Activated CD4-positive, alpha-beta T cell treated with anti-CD3 and anti-CD28 coated beads, Interleukin-2, amount 50 U/mL, for 48 hours (primary cell): Measurements from ENCODE around the gene HTRA2.
"Not testable (repeated sequence)": the region's sequence is repeated elsewhere in the genome, so short reads cannot be mapped to it uniquely, and the experiment has no call there.

ENCODE experiments used
- DNase-seq, 2 experiments: peaks; one replicate each; pipeline ENCODE4 v3.0.0-alpha.2; 2020

Gene HTRA2

DNA sequence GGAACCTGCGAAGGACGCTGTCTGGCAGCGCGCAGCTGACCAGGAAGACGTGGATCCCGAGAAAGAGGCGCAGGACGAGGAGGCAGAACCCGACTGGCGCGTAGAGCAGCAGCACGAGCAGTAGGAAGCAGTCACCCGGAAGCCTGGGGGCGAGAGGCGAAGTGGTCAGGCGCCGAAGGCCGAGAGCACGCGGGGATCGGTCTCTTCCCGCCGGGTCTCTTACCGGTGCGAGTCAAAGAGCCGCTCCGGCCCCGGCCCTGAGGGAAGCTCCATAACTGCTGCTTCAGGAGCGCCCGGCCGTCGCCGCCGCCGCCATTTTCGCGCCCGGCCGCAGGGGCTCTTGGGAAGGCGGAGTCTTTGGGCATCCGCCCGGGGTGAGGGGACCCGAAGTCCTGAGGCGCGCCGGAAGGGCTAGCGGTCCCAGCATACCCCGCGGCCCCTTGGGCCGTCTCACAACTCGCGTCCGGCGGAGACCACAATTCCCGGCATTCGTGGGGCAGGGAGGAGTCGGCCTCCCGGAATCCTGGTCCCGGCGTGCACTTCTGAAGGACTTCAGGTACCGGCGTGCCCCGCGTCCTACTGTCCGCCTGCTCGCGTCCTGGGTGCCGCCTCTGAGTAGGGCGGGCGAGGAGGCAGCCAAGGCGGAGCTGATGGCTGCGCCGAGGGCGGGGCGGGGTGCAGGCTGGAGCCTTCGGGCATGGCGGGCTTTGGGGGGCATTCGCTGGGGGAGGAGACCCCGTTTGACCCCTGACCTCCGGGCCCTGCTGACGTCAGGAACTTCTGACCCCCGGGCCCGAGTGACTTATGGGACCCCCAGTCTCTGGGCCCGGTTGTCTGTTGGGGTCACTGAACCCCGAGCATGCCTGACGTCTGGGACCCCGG is at the start of gene HTRA2, which contains the start of gene AUP1:
HTRA2 (plus strand) TSS at position 577 of the 882 bp plus-strand sequence; CDS start at position 651, 74 bp downstream.
AUP1 (minus strand) TSS at position 350 of the 882 bp plus-strand sequence; CDS start at position 273, 77 bp downstream.
- DNase-seq: peak; percentile 94 to 96

DNA sequence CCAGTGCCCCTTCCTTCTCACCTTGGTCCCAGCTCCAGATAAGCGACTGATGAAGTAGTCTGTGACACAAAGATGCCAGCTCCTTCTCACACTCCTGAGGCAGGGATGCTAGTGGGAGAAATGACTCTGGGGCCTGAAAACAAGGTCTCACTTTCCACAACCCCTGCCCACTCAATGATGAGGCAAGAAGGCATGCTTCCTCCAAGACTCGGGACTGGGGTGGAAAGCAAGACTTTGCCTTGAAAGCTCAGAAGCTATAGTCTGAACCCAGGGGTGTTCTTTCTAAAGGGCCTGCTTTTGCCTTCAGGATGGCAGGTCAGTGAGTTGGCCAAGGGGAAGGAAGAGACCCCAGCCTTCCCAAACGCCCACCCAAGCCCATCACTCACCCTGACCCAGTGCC is 48.3 kb upstream of the HTRA2 start:
- DNase-seq: no peak

DNA sequence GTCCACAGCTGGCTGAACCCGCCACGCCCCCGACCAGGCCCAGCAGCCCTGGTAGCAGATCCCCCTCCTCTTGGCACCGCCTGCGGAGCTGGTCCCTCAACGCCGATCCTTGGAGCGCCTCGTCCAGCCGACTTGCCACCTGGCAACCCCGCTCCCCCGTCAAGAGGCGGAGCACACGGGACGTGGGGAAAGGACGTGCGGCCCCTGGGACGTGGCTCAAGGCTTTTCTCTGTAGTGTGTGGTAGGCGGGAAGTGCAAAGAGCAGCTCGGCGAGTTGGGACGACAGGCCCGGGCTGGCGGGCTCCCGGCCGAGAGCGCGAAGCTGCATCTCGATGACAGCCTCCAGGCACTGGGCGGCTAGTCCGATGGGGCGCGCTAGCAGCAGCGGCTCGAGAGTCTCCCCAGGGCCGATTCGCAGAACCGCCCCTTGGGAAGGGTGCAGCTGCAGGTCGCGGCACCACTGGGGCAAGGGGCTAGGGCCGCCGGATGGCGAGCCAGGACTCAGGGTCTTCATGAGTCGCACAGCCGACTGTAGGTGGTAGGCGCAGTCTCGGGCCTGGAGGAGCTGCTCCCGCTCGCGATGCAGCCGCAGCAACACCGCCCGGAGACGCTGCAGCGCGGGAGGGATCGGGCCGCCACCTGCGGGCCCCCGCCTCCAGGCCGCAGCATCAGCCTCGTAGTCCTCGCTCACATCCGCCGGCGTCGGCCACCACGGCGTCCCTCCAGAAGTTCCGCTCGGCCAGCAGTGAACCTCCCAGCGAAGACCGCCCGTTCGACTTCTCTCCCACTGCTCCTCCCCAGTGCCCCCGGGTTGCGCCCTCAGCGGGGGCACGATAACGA is 47.6 kb upstream of the HTRA2 start:
- peak; percentile 52 to 67 for DNase-seq

DNA sequence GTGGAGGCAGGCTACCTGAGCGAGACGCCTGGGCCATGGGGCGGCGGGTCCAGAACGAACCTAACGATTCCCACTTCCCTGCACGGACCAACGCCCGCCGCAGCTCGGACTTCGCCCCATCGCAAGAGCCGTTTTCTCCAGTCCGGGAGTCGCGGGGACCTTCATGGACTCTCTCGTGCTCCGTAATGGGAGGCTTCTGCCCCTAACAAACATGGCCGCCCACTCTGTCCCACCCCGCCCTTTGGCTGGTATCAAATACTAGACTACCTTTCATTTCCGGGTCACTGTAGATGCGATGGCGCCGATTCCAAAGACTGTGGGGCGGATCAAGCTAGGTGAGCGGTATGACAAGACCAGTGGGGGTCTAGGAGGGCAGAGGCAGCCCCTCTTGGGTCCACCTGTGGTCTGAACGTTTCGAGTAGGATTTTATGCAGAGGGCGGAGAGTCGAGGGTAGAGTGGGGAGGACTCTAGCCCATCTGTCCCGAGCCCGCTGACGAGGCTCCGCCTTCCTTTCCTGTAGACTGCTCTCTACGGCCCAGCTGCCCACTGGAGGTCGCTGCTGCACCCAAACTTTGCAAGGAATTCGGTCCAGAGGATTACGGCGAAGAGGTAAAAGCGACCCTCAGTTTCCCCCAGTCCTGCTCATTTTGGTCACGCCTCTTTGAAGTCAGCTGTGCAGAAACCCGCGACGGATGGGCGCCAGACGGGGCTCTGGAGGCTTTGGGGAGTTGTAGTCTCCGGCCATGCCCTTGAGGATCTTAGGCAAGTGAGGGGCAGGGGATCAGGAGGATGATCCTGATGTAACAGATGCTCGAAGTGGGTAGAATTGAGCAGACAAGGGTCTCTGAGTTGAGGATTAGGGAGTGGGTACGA is 46.7 kb upstream of the HTRA2 start, which contains the start of the genes CCDC142 and TTC31:
CCDC142 (minus strand) TSS at position 198 of the 874 bp plus-strand sequence; CDS start at position 37, 161 bp downstream.
TTC31 (plus strand) TSS at position 281 of the 874 bp plus-strand sequence; CDS start at position 296, 15 bp downstream.
- DNase-seq: peak; percentile 94 to 97

DNA sequence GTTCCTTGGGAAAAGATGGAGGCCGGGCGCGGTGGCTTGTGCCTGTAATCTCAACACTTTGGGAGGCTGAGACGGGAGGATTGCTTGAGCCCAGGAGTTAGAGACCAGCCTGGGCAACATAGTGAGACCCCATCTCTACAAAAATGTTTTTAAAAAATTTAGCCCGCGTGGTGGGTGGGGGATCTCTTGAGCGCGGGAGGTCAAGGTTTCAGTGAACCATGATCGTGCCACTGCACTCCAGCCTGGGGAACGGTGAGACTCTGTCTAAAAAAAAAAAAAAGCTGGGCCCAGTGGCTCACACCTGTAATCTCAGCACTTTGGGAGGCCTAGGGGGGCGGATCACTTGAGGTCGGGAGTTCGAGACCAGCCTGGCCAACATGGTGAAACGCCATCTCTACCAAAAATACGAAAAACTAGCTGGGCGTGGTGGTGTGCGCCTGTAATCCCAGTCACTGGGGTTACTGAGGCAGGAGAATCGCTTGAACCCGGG is 46.0 kb upstream of the HTRA2 start:
- not testable (repeated sequence) for DNase-seq

DNA sequence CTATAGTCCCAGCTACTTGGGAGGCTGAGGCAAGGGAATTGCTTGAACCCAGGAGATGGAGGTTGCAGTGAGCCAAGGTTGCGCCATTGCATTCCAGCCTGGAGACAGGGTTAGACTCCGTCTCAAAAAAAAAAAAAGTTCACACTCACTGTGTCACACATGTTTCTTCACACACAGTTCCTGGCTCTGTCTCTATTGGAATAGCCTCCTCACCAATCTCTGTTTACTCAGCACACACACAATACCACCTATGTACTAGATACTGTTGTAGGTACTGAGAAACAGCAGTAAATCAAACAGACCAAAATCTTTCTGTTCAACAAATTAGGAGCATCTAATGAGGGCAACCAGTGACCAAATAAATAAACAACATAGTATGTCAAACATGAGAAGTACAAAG is 43.6 kb upstream of the HTRA2 start:
- no peak for DNase-seq

DNA sequence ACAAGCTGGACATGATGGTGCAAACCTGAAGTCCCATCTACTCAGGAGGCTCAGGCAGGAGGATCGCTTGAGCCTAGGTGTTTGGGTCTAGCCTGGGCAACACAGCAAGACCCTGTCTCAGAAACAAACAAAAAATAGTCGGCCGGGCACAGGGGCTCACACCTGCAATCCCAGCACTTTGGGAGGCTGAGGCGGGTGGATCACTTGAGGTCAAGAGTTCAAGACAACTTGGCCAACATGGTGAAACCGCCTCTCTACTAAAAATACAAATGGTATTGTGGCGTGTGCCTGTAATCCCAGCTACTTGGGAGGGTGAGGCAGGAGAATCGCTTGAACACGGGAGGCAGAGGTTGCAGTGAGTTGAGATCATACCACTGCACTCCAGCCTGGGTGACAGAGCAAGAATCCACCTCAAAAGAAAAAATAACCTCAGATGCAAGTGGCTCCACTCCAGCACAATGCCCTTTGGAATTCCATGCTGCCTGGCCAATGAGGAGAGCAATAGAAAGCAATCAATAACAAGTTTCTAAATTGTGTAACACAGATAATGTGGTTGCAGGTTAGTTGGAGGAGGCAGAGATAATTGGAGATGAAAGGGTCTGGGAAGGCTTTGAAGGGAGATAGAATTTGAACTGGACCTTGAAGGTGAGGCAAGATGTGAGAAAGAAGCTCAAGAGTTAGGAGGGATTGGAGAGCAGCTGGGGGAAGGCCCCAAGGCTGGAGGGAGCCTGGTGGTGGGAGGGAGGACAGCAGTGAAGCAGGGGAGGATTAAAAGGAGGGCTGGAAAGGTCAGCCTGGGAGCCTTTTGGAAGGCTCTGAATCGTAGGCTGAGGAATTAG is 40.9 kb upstream of the HTRA2 start:
- no peak for DNase-seq

DNA sequence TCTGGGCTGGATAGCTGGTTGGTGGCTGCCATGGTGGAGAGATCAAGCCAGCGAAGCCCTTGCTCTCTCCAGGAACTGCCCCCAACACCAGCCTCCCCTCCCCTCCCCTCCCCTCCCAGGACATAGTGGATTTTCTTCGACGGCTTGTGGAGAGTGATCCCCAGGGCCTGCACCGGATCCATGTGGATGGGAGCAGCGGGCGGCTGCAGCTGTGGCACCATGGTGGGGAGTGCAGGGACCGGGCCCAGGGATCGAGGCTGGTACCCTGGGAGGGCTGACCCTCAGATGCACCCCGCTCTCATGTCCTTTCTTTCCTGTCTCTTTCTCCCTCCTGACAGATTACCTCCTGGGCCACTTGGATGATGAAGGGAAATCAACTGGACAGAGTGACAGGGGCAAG is 39.8 kb upstream of the HTRA2 start:
- no peak for DNase-seq

DNA sequence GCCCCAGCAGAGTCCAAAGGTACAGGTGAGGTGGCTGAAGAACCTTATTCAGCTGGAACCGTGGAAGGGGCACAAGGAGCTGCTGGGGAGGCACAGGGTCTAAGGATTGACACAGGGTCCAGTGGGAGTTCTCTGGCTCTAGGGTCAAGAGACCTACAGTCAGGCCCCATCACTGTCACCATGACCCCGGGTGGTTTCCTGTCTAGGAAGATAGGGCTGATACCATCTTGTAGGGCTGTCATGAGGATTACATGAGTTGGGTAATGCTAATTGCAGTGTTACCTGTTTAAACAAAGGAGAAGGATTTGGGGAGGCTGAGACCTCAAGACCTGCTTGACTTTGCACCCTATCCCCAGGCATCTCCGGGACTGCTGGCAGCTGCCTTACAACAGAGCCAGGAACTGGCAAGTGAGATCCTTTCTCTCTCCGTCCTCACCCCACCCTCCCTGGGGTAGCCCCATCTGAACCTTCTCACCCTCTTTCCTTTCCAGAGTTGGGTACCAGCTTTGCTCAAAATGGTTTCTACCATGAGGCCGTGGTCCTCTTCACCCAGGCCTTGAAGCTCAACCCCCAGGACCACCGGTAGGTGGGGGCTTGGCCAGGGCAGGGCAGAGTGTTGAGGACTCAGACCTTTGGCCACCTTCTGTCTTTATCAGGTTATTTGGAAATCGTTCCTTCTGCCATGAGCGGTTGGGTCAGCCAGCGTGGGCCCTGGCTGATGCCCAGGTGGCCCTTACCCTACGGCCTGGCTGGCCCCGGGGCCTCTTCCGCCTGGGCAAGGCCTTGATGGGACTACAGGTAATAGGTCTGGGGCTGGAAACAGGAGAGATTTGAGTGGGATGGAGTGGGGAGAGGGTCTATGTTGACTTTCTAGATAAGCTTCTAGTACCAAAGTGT is 37.8 kb upstream of the HTRA2 start:
- DNase-seq: no peak

DNA sequence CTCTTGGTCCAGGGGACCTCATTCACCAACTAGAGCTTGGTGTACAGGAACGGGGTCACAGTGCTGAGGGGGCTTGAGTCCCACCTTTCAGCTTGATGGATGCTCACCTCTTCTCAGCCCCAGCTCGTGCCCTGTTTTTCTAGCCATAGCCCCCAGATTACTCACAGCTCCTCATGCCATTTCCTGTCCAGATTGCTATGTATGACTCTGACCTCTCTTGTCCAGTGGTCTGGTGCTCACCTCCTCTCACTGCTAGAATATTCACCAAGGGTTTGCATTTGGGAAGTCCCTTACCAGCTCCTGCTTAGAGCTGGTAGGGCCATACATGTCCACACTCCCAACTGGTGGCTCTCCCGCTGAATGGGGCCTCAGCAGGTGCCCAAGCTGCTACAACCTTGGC is 36.2 kb upstream of the HTRA2 start:
- no peak for DNase-seq

DNA sequence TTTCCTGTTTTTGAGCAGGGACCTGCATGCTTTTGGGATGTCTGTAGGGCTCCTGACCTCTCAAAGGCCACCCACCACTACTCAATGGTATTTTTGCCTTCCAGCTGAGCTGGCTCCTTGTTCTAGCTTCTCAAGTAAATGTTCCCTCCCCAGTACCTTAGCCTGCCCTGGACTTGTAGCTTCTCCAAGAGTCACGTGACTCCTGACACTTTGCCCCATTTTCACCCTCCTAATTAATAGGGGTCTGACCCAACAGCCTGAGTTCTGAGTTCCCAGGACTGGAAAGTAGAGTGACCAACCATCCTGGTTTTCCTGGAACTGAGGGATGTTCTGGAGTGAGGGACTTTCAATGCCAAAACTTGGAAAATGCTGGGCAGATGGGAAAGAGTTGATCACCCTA is 34.3 kb upstream of the HTRA2 start:
- no peak for DNase-seq

DNA sequence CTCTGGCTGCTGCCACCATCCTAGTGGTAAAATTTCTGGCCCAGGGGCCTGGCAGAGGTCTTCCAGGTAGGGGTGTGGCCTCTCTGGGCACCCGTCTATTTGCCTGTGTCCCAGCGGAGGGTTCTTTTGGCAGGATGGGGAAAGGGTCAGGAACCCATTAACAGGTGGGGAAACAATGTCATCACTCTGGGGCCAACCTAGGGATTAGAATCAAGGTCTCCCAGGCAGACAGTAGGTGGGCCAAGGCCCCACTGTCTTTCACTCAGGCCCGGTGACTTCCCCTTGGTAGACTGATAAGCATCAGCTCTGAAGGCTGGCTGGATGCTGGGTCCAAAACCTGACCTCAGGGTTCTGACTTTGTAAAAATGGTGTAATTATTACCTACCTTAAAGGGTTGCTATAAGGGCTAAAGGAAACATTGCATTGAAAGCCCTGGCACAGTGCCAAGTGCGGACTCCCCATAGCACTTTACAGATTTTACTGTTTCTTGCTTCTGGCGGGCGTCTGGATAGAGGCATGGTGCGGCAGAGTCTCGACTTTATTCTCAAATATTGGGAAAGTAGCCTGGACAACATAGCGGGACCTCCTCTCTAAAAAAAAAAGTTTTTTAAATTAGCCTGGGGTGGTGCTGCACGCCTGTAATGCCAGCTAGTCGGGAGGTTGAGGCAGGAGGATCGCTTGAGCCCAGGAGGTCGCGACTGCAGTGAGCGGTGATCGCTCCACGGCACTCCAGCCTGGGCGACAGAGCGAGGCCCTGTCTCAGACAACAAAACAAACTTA is 32.5 kb upstream of the HTRA2 start:
- no peak for DNase-seq

DNA sequence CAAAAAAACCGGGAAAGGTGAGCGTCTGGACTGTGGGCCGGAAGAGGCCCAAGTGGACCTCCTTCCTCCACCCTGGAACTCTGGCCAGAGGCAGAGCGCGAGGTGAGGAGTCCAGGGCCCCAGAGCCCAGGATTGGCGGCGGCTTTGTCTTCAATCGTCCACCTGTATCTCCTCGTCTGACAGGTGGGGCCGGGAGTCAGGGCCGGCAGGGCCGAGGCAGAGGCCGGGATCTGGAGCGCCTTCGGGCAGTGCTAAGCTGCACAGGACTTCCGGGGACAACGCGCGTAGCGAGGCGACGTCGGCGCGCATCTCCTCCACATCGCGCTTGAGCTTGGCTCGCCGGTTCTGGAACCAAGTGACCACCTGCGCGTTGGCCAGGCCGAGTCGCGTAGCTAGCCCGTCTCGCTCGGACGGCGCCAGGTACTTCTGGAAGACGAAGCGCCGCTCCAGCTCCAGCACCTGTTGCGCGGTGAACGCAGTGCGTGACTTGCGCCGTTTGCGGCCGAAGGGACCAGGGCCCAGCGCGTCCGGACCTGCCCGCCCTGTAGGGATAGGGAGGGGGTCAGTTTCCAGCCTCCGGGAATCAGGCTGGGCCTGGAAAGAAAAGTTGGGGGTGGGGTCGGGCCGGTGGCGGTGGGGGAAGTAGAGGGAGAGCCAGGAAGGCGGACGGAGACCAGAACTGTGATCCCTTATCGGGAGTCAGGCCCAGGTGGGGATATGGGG is 31.8 kb upstream of the HTRA2 start:
- peak; percentile 30 to 53 for DNase-seq

DNA sequence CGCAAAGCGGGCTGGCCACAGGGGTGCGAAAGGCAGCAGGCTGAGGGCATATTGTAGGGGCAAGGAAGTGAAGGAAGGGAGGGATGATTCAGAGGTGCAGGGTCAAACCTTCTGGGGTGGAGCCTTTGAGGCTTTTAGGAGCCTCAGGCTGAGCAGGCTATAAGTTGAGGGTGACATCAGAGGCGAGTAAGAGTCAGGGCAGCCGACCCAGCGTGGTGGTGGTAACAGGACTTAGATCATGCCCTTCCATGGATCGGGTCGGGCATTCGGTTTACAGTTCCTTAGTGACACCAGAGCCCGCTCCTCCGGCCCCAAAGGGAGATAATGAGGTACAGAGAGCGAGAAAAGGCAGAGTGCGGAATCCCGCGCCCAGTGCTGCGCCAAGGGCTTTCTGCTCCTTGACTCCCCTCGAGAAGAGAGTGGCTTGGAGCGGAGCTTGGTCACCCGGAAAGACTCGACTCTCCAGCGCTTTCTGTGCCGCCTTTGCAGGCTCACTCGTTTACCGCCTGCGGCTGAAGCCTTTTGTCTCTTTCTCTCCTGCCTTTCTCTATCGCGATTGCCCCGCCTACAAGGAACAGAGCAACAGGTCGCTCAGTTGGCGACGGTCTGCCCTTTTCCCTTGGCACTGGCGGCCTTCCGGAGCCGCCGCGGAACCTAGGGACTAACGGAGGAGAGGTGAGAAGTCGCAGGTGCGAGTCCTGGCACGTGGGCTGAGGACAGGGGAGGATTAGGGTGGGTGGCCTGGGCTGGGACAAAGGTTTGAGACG is 31.1 kb upstream of the HTRA2 start:
- peak; percentile 43 to 51 for DNase-seq

DNA sequence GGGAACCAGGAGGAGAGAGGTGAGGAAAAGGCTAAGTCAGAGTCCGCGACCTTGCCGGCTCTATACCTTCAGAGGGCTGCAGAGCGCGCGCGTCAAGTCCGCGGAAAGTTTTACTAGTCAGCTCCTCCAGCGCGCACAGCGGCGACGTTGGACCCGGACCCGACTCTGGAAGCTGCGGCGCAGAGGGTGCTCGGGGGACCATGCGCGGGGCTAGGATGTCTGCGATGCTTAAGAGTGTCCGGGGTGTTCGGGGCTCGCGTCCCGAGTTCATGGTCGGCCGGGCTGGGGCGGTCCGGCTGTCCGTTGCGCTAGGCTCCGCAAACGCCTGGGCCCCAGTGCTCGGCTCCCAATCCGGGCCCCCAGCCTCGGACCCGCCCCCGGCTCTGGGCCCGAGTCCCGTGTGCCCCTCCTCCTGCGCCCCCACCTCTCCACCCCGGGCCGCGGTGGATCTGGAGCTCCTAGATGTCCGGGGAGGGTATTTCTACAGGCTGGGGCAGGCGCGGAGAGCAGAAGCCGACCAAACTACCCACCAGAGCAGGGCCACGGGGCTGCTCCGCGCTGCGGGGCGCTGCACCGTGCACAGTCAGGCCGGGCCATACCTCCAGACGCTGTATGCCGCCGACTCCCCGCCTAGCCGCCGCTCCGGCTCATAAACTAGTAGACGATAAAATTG is 30.3 kb upstream of the HTRA2 start, which contains the start of gene LBX2:
LBX2 (minus strand) TSS at position 337 of the 673 bp plus-strand sequence; CDS start at position 271, 66 bp downstream.
- peak; percentile 52 to 61 for DNase-seq

DNA sequence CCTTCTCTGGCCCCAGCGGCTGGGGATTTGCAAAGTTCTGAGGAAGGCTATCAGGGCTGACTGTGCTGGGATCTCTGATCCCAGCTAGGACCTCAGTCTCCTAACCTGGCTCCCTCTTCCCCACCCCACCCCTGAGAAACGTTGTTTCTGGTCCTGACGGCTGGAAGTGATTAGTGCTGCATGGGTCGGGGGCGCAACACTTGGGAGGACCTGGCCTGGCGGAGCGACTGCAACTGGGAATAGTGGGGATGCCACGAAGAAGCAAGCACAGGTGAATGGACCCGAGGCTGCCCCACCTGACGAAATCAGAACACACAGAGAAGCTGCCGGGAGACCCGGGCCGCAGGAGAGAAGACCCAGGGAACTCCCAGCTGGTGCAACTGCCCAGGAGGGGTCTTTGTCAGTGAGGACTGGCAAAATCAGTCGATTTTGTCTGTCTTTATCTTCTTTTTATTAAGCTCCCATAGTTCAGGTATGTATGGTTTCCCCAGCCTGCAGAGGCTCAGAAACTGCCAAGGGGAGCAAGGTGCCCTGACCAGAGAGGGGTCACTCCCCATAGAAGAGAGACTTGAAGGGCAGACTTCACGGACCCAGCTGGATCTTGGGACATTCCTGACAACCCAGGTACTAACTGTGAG is 29.7 kb upstream of the HTRA2 start:
- no peak for DNase-seq

DNA sequence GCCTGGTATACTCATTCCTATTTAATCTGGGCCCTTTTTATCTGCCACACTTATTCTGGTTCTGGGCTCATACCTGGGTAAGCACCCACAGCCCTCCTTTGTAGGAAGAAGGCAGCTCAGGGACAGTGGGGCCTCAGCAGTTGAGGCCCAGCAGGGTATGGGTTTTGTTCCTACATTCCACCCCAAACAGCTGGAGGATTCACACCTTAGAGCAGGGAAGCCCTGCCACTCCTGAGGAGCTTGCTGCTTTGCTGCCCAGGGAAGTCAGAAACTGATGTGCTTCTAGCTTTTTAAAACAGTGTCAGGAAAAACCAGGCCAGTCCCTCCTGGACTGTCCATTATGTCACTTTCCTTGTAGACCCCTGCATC is 29.2 kb upstream of the HTRA2 start:
- no peak for DNase-seq
